ENCODE data around the gene MAP3K4.
A peak's percentile ranks its signal among the peaks of the same experiment; 100 is the strongest.

The MAP3K4 gene

DNA sequence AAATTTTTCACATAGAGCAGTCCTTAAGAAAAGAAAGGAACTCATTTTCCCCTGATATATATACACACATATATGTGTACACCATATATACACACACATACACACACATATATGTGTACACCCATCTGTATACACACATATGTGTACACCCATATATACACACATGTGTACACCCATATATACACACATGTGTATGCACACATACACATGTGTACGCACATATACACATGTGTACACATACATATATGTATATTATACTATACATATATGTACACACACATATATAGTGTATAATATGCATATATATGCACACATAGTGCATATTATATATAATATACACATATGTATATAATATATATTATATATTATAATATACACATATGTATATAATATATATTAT, 9.1 kb downstream of the MAP3K4 start:
- no peak for FAIRE-seq

DNA sequence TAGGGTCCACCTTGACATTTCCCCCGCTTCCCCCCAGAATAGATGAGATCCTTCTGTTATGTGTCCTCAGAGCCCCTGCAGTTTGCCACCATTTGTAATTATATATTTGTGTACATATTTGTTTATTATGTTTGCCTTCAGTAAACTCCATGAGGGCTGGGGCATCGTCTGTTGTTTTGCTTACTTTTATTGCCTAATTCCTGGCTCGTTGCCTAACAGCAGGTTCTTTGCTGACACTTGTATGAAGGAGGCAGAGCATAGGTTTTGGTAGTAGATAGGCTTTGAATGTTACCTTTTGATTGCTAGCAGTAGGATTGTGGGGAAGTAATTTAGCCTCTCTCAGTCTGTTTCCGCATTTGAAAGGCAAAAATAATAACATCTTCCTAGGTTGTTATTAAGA, 9.9 kb downstream of the MAP3K4 start:
- no peak for FAIRE-seq

DNA sequence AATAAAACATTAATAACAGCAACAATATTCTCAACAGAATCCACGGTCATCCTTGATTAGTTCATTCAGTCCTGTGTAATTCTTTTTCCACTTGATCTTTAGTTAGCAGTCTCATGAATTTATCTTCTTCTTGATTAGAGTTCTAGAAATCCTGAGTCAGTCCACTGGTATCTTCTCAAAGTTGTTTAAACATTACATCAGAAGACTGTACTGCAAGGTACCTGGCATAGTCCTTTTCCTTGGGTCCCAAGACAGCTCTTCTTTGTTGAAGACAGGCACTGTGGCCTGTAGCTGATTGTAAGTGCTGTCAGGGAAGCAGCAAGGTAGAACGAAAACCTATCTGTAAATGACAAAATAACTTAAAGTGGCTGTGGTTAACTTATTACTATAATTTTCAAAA, 11.8 kb downstream of the MAP3K4 start:
- no peak for FAIRE-seq

DNA sequence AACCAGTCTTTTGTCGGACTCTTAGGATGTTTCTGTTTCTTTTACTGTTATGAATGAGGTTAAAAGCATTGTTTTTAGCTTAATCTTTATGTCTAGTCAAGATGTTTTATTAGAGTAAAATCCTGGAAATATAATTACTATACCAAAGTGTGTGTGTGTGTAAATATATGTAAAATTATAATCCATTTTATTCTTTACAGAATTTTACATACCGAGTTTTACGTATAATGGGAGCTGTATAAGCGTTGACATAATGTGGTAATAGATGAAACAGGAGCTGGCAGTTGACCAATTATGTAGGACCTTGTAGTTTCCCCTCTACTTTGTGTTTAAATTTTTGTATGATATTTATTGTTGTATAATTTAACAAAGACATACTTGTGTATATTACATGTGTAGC, 16.7 kb downstream of the MAP3K4 start:
- no peak for FAIRE-seq

DNA sequence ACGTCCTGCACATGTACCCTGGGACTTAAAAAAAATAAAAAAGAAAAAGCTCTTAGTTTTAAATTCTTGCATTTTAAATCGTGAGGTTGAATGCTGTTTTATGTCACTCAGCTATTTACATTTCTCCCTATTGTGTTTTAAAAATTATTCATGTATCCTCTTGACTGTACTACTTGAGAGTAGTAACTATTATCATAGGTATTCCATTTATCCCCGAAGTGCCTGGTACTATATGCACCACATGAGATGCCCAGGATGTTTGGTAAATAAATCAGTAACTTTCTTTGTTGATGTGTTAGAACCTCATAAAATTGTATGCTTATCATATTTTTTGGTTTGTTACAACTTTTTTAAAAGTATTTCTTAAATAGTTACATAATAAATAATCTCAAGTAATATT, 18.4 kb downstream of the MAP3K4 start:
- no peak for FAIRE-seq

DNA sequence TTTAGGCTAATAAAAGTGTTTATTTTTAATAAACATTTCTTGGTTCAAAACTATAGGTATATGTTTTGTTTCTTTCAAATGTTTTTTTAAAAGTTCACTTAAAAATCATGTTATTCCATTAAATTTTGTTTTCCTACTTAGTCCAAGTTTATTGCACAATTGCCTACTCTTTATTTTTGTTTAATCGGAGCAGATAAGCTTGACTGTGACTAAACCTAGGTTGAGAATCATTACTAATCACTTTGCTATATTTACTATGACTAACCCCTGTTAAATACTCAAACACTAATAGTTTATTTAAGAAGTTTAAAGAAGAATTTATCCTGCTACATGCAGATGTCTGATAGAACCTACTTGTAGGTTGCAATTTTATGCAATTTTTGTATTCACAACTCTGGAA, 18.8 kb downstream of the MAP3K4 start:
- peak; percentile 83 for FAIRE-seq

DNA sequence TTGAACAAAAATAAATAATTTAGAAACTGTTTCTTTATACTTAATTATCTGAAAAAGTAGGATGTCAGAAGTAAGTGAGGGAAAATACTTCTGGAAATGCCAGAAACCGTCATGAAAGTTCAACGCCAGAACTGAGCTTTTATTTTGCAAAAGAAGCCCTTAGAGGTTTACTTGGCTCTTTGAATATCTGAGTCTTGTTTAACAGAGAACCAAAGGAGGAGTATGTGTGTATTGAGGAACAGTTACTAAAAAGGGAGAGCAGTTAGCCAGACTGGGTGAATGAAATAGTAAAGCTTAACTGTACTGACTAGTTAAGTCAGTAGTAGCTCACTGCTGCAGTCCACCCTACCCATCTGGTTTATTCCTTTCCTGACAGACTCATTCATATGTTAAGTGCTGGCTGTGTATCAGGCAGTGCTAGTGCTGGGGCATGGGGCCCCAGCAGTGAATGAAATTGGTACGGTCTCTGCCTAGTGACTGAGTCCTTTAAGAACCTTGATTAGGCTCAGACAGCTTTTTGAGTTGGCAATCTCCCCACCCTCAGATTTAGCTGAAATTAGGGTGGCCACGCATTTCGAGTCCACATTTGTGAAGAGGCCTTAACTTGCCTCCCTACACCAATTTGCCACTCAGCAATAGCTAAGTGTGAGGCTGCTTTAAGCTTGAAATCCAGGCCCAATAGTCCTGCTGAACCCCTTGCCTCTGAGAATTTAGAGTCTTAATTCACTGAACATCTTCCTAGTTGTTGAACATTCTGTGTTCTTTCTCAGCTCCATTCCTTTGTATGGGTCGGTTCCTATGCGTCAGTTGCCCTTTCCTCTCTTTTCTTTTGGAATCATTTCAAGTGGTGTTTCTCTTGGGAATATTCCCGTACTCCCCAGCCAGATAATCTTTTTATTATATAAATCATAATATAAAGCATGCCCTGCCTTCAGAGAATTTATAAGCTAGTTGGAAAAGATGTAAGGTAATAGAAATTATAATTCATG, 20.2 kb downstream of the MAP3K4 start:
- FAIRE-seq, result no peak

DNA sequence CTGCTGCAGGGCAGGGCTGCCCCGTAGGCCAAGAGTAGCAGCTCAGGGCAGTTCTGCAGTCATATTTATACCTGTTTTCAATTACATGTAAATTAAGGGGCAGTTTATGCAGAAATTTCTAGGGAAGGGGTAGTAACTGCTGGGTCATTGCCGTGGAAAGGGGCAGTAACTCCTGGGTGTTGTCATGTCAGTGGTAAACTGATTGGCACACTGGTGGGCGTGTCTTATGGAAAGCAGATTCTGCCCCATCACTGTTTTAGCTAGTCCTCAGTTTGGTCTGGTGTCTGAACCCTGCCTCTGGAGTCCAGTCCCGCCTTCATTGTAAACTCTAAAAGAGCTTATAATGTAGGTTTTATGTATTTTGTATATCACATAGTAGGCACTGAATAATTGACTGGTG, 22.1 kb downstream of the MAP3K4 start:
- FAIRE-seq, result no peak

DNA sequence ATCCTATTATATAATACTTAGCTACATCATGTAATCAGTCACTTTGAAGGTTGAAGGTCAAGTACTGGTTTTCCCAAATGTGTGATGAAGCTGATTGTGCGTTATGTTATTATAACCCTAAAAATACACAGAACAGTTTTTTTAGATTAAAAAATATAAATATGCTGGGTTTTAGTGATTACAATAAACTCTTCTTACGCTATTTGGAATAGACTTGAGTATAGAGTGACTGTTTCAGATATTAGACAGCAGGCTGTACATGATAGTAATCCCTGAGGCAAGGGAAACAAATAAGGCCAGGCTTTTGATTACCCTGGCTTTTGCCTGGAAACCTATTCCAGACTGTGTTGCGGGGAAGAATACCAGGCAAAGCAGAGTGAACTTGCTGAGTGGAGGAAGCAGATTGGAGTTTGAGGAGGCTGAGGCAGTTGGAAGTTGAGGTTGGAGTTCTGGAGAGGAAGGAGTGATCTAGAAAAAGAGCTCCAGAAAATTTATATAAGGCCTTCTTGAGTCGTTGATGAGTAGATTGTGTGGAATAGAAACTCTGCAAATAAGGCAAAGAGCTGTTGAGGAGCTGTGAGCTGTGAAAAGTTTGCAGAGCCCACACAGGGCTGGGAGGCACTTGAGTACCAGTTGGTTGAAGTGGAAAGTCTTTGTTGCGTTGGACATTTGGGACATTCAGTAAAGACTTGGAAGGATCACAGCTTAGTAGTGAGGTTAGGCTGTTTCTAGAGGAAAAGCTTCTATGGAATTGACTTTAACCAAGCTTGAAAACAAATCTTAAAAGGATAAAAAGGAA, 26.4 kb downstream of the MAP3K4 start:
- no peak for FAIRE-seq

DNA sequence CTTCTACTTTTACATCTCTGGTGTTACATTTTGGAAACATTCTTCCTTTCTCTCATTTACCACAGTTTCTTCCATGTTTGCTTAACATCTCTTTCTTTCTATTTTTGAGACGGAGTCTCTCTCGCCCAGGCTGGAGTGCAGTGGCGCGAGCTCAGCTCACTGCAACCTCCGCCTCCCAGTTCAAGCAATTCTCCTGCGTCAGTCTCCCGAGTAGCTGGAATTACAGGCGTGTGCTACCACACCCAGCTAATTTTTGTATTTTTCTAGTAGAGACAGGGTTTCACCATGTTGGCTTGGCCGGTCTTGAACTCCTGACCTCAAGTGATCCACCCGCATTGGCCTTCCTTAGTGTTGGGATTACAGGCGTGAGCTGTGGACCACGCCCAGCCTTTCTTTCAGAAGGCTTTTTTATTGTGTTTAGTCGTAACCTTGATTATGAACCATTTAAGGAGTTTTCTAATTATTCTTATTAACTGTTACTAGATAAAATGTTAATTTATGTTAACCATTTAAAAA, 27.8 kb downstream of the MAP3K4 start:
- FAIRE-seq, result peak; percentile 51

DNA sequence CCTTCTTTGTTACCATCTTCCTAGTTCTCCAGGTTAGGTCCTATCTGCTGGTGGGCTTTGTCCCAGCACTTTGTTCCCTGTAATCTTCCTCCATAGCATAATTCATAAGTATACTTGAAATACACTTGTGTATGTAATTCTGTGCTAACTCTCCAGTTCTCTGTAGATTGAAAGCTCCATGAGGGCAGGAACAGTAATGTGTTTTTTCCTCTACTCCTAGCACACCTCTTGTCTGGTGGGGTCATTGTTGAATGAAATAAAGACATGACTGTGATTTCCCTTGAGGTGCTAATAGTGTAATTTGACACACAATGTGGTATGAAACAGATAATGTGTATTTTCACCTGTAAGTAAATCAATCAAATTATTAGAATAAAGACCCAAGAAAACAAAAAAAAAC, 30.0 kb downstream of the MAP3K4 start:
- no peak for FAIRE-seq

DNA sequence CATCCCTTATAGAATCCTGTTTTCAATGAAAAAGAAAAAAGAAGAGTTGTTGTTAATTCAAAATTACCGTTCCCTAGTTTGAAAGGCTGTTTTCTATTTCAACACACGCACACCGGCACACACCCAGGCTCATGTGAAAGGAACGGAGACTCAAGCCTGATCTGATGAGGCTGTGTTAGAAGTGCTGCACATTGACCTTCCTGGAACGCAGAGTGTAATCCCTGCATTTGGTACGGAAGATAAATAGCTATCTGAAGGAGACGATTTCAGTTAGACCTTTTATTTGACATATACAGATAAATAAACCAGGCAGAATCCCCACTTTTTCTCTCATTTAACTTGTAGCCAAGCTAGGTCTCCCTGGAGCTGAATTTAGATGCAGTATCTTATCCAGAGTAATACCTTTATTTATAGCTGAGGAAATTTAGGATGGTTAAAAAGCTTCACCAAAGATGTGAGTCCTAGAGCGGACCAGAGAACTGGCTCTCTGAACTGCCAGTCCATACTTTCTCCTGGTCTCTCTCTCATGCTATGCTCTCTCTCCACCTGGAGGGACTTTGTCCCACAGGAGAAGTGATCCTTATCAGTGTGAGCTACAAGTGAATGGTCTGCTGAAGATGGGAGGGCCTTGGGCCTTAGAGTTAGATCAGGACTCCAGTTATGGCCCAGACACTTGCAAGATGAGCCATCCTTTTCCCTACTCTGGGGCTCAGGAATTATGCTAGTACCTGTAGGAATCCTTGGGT, 30.6 kb downstream of the MAP3K4 start:
- FAIRE-seq, result no peak

DNA sequence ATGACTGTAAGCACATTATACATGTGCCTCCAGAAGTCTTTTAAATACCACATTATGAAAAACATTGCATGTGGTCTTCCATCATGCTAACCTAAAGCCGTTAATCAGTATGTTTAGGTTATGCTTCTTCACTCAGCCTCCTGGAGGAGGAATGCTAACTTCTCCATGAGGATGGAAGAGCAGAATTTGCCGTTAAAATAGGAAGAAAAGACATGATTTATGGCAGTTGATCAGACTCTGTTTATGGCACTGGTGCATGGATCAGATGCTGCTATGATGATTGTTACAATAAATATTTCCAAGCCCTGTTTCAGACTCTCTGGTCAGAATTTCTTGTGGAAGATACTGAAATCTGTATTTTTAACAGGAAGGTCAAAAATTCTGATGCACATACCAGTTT, 31.7 kb downstream of the MAP3K4 start:
- FAIRE-seq, result no peak

DNA sequence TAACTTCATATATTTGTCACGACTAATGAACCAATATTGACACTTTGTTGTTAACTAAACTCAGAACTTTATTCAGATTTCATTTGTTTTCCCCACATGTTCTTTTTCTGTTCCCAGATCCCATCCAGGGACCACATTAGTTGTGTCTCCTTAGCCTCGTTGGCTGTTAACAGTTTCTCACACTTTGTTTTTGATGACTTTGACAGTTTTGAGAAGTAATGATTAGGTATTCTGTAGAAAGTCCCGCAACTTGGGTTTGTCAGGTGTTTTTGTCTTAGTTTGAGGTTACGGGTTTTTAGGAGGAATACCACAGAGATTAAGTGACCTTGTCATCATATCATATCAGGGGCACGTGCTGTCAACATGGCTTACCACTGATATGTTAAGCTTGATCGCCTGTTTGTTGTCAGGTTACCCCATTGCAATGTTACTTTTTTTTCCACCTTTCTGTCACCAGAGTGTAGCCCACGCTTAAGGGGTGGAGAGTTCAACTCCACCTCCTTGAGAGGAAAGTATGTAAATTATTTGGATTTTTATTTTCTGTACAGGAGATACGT, 32.9 kb downstream of the MAP3K4 start:
- no peak for FAIRE-seq

DNA sequence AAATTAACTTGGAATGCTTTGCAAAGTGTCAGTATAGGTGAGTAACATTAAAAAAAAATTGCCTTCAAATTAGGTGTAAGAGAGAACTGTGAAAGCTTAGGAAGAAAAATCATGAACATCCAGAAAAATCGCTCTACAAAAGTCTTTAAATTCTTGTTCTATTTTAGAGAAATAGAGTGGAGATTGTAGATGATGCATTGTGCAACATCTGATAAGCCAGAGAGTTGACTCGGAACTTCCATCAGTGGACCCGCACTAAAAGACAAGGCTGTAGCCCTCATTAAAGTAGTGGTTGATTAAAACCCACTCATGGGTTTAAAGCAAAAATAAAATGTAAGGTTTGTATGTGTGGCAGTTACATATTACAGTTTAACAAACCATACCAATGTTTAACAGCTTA, 35.8 kb downstream of the MAP3K4 start:
- FAIRE-seq, result no peak

DNA sequence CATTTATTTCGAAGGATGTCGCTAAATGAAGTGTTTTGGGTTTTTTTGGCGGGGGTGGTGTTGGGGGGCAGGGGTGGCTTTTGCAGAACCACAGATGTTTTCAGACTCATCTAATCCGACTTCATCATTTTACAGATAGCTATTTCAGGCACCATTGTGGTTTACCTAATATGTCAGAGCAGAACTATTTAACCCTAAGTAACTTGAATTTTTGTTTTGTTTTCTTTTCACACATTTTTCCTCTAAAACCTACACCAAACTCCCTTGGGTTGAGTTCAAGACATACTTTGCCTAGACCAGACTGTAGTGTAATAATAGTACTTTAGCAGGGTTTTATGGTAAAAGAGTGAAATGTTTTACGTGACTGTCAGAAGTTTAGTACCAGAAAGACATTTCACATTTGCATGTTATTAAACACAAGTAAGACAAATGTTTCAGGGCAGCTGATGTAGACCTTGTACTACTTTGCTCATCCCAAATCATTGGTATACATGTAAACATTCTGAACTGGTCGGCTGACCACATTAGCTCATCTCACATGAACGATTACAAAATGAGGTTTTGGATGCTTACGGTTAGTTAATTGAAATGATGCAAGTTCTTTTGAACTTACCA, 37.7 kb downstream of the MAP3K4 start:
- FAIRE-seq, result peak; percentile 99

DNA sequence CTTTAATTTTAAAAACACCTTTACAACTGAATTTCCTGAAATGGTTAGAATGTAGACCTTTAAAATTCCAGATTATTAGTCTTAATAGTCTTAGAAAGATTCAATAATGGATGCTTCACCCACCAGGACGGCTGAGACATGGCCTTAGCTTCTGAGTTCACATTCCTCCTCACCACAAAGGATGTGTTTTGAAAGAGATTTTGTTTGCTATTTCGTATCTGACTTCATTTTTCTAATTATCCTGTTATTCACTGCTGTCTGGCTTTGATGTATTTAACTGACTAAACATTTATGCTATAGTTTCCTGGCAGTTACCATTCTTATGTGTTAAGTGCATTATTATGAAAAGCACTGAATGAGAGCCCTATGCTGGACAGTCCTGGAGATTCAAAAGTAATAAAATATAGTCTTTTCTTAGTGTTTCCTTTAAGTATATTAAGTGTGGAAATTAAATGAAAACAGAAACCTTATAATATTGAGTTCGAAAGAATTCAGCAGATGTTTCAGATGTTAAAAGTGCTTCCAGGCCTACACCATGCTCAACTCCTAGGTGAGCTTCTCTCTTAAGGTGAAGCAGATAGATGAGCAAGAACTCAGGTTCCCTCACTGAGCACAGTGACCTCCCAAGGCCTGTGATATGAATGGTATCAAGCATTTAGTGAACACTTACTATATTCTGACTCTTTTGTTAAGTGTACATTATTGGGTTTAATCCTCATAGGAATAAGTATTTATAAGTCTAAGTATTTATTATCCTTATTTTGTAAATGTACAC, 40.3 kb downstream of the MAP3K4 start:
- FAIRE-seq, result no peak

DNA sequence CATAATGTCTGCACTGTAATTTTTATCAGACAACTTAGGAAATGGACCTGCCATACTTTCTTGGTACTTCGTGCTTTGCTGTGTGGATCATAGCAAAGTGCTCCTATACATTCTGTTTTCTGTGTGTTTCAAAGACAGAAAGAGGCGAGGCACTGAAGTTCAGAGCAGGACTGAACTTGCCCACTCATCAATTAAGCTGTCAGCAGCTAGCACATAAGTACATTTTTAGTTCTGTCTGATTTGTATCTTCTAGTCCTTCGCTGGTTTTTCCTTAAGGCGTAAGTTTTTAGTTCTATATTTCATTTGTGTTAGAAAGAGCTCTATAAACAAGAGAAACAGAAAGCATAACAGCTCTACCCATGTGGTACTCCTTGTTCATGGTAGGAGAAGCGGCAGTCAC, 42.1 kb downstream of the MAP3K4 start:
- no peak for FAIRE-seq

DNA sequence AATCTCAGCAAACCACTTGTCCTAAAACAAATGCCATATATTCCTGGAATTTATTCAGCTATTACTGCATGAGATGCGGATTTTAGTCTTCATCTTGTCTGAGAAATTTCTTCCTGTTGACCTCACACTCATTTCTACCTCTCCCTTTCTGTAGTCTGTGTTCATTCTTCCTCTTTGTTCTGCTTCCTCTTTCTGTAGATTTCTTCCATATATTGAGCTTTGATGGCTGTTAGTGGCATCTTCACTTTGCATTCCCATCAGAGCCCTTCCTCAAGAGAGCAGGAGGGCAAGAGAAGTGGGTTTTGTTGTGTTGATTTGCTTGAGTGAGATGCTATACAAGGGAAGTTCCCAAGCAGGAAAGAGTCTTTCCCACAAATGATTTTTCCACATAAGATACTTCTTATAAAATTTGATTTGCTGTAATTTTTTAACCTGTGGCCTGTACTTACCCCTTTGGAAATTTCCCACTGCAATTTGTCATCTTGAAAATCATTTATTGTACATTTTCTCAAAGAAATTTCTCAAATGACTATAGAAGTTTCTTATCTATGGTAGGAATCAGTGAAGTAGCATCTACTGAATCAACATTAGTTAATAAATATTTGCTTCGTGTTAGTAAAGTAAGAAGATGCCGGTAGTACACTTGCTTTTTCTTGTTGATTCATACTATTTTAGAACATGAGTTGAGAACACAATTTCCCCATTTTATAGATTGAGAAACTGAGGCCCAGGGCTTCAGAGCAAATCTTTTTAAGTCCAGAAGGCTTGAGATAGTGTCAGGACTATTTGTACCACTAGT, 43.8 kb downstream of the MAP3K4 start:
- FAIRE-seq, result no peak

DNA sequence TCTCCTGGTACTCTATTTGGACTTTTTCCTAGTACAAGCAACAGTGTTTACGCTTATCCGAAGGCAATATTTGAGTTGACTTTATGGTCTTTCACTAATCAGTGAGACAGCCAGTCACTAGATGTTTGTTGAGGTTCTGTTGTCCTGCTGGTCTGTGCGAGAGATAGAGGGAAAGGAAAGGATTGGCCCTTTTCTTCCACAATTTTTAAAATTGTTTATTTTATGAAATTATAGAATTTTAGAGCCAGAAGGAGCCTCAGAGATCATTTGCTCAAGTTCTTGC, 44.4 kb downstream of the MAP3K4 start:
- no peak for FAIRE-seq

DNA sequence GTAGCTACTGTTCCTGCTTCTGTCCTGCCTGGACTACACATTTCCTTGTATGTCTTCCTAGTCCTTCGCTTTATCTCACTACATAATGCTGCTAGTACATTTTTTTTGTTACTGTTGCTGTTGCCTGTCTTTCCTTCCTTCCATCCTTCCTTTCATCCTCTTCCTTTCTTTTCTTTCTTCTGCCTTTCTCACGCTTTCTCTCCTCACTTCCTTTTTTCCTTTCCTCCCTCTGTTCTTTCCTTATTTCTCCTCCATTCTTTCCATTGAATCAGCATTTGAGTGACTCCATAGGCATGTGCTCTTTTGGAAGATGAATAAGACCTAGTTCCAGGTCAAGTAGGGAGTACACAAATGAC, 46.3 kb downstream of the MAP3K4 start:
- FAIRE-seq, result no peak

Measured in endometrium (tissue), 2 donors.